ENCODE data around the gene MRPL23. TPM values are rescaled to one million over a fixed set of nuclear protein-coding genes. Genes with fewer than 3 reads are reported as not detected.

Gene MRPL23
- total RNA-seq, 1 experiment from 2014 or later, result 15.0 TPM

- no peaks in the 10 kb centered on the region for H3K36me3 ChIP-seq (ENCODE audit: control insufficient read depth, insufficient read depth, low read length)
- Mint-ChIP-seq H3K4me3 (ENCODE audit: unreplicated experiment) (no peak overlapping the region), H3K27me3 (ENCODE audit: insufficient read depth, unreplicated experiment) (no peaks in the 10 kb centered on the region), H3K36me3 (ENCODE audit: insufficient read depth, unreplicated experiment) (peaks cover 13% of the 10 kb centered on the region), H3K27ac (ENCODE audit: unreplicated experiment) (no peak overlapping the region), H3K9me3 (ENCODE audit: unreplicated experiment) (peaks cover 12% of the 10 kb centered on the region), H3K4me1 (ENCODE audit: low read depth, unreplicated experiment) (no peaks in the 10 kb centered on the region)
- no TSS peak for BruUV-seq (replicated peaks)
- DNase-seq, result no peak
- no peaks in the 10 kb centered on the region for H3K27me3 ChIP-seq (replicated peaks; ENCODE audit: control insufficient read depth, insufficient read depth, low read length)
- H3K9me3 ChIP-seq, result 0 out of 2 replicates have a peak, but pooled peaks cover 5% of the 10 kb centered on the region
- CTCF ChIA-PET, result interaction anchor here (0.6 to 1.2 kb wide), 6 partner anchors 35 to 265 kb away, joined by 3 to 4 read pairs (median 3); no protein-coding TSS in a partner anchor
- intact Hi-C loops (cut with micrococcal nuclease; ENCODE audit: unreplicated experiment), result loop anchor here (1.0 to 2.0 kb wide), 2 partner anchors 92 to 265 kb away; no protein-coding TSS in a partner anchor
- TF ChIP-seq CTCF (IDR thresholded peaks at IDR 0.05; ENCODE audit: insufficient read depth in 1 of 2, low read depth in 1 of 2, low read length in 1 of 2, severe bottlenecking in 1 of 2, unreplicated experiment in 1 of 2), result peak; percentile 49 to 52
- no peaks in the 10 kb centered on the region for H3K4me1 ChIP-seq
- POLR2A ChIA-PET, result no interaction called here
- no peak overlapping the region for H3K4me3 ChIP-seq (ENCODE audit: low read depth, low read length)
These were observed 29.4 kb upstream of the MRPL23 start for GRCh38 chr11:1917523-1918435.

GRCh38 chr11:1918436-1919315 is 28.5 kb upstream of the MRPL23 start:
- intact Hi-C loops (cut with micrococcal nuclease; ENCODE audit: unreplicated experiment), result loop anchor here (2.0 kb wide), 1 partner anchor 266 kb away; no protein-coding TSS in a partner anchor
- Histone ChIP-seq H3K4me3 (ENCODE audit: low read depth, low read length) (no peak overlapping the region), H3K4me1 (no peaks in the 10 kb centered on the region), H3K9me3 (0 out of 2 replicates have a peak, but pooled peaks cover 5% of the 10 kb centered on the region), H3K36me3 (ENCODE audit: control insufficient read depth, insufficient read depth, low read length) (no peaks in the 10 kb centered on the region), H3K27me3 (replicated peaks; ENCODE audit: control insufficient read depth, insufficient read depth, low read length) (no peaks in the 10 kb centered on the region)
- ChIA-PET CTCF (interaction anchor here (0.6 to 1.0 kb wide), 4 partner anchors 86 to 266 kb away, joined by 3 to 4 read pairs (median 4); no protein-coding TSS in a partner anchor), POLR2A (no interaction called here)
- BruUV-seq (replicated peaks), result no TSS peak
- Mint-ChIP-seq H3K36me3 (ENCODE audit: insufficient read depth, unreplicated experiment) (peaks cover 13% of the 10 kb centered on the region), H3K27me3 (ENCODE audit: insufficient read depth, unreplicated experiment) (no peaks in the 10 kb centered on the region), H3K4me1 (ENCODE audit: low read depth, unreplicated experiment) (no peaks in the 10 kb centered on the region), H3K27ac (ENCODE audit: unreplicated experiment) (no peak overlapping the region), H3K9me3 (ENCODE audit: unreplicated experiment) (peaks cover 12% of the 10 kb centered on the region), H3K4me3 (ENCODE audit: unreplicated experiment) (no peak overlapping the region)
- DNase-seq, result no peak
- TF ChIP-seq CTCF (IDR thresholded peaks at IDR 0.05; ENCODE audit: insufficient read depth in 1 of 2, low read depth in 1 of 2, low read length in 1 of 2, severe bottlenecking in 1 of 2, unreplicated experiment in 1 of 2), result peak; percentile 8 to 32
